ENCODE measurements around the gene CHEK1. TPM values are rescaled to one million over a fixed set of nuclear protein-coding genes. Genes with fewer than 3 reads are reported as not detected.

CHEK1 gene
- total and polyA plus RNA-seq, 9 of the 15 experiments (the other 6 are each of a cell fraction or from before 2014, with no cell fraction given): 62.6 to 108 (median 87.5) TPM

GRCh38 chr11:125618383-125618782, 6.6 kb upstream of the CHEK1 start:
- H3K79me2 ChIP-seq (ENCODE audit: control insufficient read depth, insufficient read depth, low read length): no peaks in the 10 kb centered on the region
- ATAC-seq (no peak), FAIRE-seq (no peak)

More at GRCh38 chr11:125618383-125618782, 6.6 kb upstream of the CHEK1 start:
- POLR2A ChIA-PET: no interaction called here
- H3K4me2 ChIP-seq (ENCODE audit: insufficient read depth, low read length): no peak overlapping the region
- no peak overlapping the region for H2AFZ ChIP-seq (ENCODE audit: low read depth, low read length)
- H3K9me1 ChIP-seq (ENCODE audit: control insufficient read depth, insufficient read depth, low read length): no peaks in the 10 kb centered on the region
- H3K4me3 ChIP-seq: no peak overlapping the region
- H3K36me3 ChIP-seq (ENCODE audit: control insufficient read depth, insufficient read depth, low read length): peaks cover 88% of the 10 kb centered on the region
- in situ Hi-C loops (cut with MboI) (no loop called here), intact Hi-C loops (cut with micrococcal nuclease) (no loop called here)
- no peak for DNase-seq (ENCODE audit: extremely low read depth in 1 of 4, low spot score in 3 of 4)
- H3K4me1 ChIP-seq (replicated peaks in 1 of 2; ENCODE audit: control insufficient read depth in 2 of 2, insufficient read depth in 2 of 2, low read length in 2 of 2): no peaks in the 10 kb centered on the region
- TF ChIP-seq BMI1 (IDR thresholded peaks at IDR 0.05; ENCODE audit: low read length): no peak
- no peak for TF ChIP-seq NFE2L1 (tag; IDR thresholded peaks at IDR 0.05; ENCODE audit: borderline replicate concordance, low read depth)
- TF ChIP-seq RUNX1 (IDR thresholded peaks at IDR 0.05; ENCODE audit: low read depth): no peak
- TF ChIP-seq PRMT5 (CRISPR knock-in tag; IDR thresholded peaks at IDR 0.05): no peak
- no peak for TF ChIP-seq CGGBP1 (CRISPR knock-in tag; IDR thresholded peaks at IDR 0.05)
- no peak for TF ChIP-seq TSC22D4 (tag; IDR thresholded peaks at IDR 0.05)
- no peak for TF ChIP-seq EGR1 (conservative IDR thresholded peaks at IDR 0.05)
- TF ChIP-seq CUX1 (CRISPR knock-in tag; IDR thresholded peaks at IDR 0.05): no peak
- TF ChIP-seq KDM1A (IDR thresholded peaks at IDR 0.05): no peak
- no peak for TF ChIP-seq TRIM25 (IDR thresholded peaks at IDR 0.05; ENCODE audit: borderline replicate concordance)
- no peak for TF ChIP-seq CHD1 (IDR thresholded peaks at IDR 0.05; ENCODE audit: low read length)
- no peak for TF ChIP-seq KAT7 (CRISPR knock-in tag; IDR thresholded peaks at IDR 0.05; ENCODE audit: borderline replicate concordance)
- no peak for TF ChIP-seq ZNF551 (CRISPR knock-in tag; IDR thresholded peaks at IDR 0.05)
- TF ChIP-seq PHB (CRISPR knock-in tag; IDR thresholded peaks at IDR 0.05): no peak
- no peak for TF ChIP-seq TARDBP (IDR thresholded peaks at IDR 0.05)
- no peaks in the 10 kb centered on the region for H3K9me3 ChIP-seq (replicated peaks; ENCODE audit: control insufficient read depth, insufficient read depth, low read depth, low read length)
- H3K27me3 ChIP-seq (ENCODE audit: control insufficient read depth in 2 of 2, insufficient read depth in 2 of 2, low read length in 2 of 2): no peaks in the 10 kb centered on the region
- 96% methylated on average over 4 of the region's 4 CpGs for WGBS (ENCODE audit: insufficient coverage, low coverage, missing lambda C conversion rate)
- no TSS peak for BruUV-seq (replicated peaks)
- no peak overlapping the region for H3K27ac ChIP-seq (ENCODE audit: extremely low read depth, low read depth, low read length)
- no peak overlapping the region for H3K9ac ChIP-seq (ENCODE audit: insufficient read depth in 1 of 2, low read depth in 2 of 2, low read length in 2 of 2)
- CTCF ChIA-PET (ENCODE audit: low intra/inter-chr PET ratio): no interaction called here
- H4K20me1 ChIP-seq (replicated peaks; ENCODE audit: control insufficient read depth, insufficient read depth, low read length): no peaks in the 10 kb centered on the region
